Measurements from ENCODE around the gene PHLDA2.

- TF ChIP-seq CTCF (IDR thresholded peaks at IDR 0.05) (no peak), POLR2A (IDR thresholded peaks at IDR 0.05) (no peak), POLR2AphosphoS5 (IDR thresholded peaks at IDR 0.05) (no peak), EP300 (IDR thresholded peaks at IDR 0.05) (no peak)
Measured at GRCh38 chr11:2932850-2933251, 3.6 kb upstream of the PHLDA2 start.
